OCI-LY3 (cell line): Measurements from ENCODE around the gene SH3GLB2.

Source experiments
- EZH2phosphoT487 ChIP-seq: fragments of 200-600 bp; shearing (Covaris generic); IDR thresholded peaks from 2 replicates; pipeline ENCODE4 v1.6.1; 2018; ENCODE audit warnings: antibody characterized with exemption, mixed run types, low read depth
- TF ChIP-seq, protein P1 (sequence below): fragments of 200-600, 300-600 bp; sonication (generic); IDR thresholded peaks from 2 replicates; pipeline ENCODE4 v1.5.1; 2014; ENCODE audit warnings: antibody characterized with exemption, low read length, low read depth

DNA sequence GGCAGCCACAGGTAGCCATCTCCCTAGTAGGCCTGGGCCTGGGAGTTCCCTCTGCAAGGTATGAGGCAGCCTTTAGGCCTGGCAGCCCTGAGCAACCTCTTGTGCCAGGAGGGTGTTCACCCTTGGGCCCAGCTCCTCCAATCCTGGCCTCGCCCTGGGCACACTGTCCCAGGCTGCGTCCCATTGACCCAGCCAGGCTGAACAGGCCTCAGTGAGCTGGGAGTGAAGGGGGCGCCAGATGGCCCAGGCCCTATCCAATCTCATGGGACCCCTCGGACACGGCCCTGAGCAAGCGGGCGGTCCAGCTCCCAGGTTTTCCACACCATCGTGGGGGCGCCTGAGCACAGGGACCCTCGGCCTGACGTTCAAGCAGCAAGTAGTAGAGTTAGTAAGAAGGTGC is 14.5 kb downstream of the SH3GLB2 start:
- TF ChIP-seq, protein P1, sequence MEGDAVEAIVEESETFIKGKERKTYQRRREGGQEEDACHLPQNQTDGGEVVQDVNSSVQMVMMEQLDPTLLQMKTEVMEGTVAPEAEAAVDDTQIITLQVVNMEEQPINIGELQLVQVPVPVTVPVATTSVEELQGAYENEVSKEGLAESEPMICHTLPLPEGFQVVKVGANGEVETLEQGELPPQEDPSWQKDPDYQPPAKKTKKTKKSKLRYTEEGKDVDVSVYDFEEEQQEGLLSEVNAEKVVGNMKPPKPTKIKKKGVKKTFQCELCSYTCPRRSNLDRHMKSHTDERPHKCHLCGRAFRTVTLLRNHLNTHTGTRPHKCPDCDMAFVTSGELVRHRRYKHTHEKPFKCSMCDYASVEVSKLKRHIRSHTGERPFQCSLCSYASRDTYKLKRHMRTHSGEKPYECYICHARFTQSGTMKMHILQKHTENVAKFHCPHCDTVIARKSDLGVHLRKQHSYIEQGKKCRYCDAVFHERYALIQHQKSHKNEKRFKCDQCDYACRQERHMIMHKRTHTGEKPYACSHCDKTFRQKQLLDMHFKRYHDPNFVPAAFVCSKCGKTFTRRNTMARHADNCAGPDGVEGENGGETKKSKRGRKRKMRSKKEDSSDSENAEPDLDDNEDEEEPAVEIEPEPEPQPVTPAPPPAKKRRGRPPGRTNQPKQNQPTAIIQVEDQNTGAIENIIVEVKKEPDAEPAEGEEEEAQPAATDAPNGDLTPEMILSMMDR, result no peak
- no peak for TF ChIP-seq EZH2phosphoT487
